ENCODE measurements around the gene IPO7. TPM values are rescaled to one million over a fixed set of nuclear protein-coding genes. Genes with fewer than 3 reads are reported as not detected.

Gene IPO7
- total RNA-seq: 61.4 and 73.5 TPM in 2 replicates

DNA sequence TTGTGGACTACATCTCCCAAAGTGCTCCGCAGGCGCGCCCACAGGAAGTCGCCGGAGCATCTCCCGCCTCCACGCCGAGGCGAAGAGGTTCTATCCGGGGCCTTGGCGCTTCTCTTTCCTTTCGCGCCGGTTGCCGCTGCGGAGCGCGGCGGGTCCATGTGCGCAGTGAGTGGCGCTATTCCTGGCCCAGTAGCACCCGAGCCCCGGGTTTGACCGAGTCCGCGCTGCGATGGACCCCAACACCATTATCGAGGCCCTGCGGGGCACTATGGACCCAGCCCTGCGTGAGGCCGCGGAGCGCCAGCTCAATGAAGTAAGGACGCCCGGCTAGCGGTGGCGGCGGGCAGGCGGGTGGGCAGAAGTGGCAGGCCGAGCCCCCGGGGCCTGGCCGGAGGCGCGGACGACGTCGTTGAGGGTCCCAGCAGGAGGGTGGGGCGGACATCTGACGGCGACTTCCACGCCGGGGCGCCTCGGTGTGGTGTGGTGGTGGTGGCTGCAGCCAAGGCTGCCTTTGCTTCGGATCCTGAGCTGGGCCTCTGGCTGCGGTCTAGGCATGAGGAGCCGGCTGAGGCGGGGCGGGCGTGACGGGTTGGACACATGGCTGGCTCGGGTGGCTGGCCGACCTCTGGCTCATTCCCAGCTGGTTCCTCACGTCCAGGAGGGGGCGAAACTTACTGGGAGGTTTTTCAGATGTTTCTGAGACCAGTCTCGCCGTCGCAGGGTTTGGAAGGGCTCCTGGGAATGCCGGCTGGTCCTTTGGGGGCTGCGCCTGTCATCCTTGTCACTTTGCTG is at the start of gene IPO7:
Gene IPO7 (plus strand): TSS at position 118 of the 792 bp plus-strand sequence. CDS start 112 bp downstream, at position 230.

DNA sequence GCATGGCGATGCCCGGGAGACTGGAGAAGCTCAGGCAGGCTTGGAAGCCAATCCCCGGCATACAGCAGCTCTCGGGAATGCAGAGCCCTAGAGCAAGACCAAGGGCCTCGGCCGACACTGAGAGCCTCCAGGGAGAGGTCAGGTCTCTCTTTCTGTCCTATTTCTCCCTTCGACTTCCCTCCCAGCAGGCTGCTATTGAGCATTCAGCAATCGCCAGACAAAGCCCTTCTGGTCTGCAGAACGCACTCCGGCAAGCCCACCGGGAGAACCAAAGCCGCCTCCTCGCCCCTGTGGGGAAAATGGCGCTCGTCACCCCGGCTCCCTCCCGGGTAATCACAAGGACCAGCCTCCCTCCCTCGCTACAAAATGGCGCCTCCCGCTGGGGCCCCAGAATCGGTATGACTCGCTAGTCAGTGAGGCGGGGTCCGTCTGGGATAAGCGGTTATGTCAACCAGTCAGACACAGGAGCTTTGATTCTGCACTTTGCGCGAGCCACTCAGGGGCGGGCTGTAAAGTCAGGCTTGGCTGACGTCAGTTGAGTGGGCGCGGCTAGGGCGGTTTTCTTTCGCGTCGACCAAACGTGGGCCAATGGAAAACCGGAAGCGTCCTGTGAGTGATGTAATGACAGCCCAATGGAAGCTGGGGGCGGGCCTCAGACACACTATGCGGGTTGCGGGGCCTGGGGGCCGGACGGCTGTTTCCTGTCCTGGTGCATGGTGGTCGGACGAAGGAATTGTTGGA is 76.0 kb downstream of the IPO7 start, which contains the start of gene ZNF143:
Gene ZNF143 (plus strand): TSS at position 691 of the 741 bp plus-strand sequence. CDS start 10,297 bp downstream, outside the sequence.

Other genes with a start within 250 kb of the IPO7 start
- 69.9 and 83.2 TPM in 2 replicates for gene DENND5A, start 119.3 kb upstream of the IPO7 start, total RNA-seq
- 30.3 and 35.7 TPM in 2 replicates for gene TMEM41B, start 70.1 kb upstream of the IPO7 start, total RNA-seq
- gene ZNF143, start 76.4 kb downstream of the IPO7 start, total RNA-seq: 15.1 and 28.6 TPM in 2 replicates
- 24.0 and 26.2 TPM in 2 replicates for gene WEE1, start 189.0 kb downstream of the IPO7 start, total RNA-seq